NCI-H1092 (cell line): ENCODE measurements around the gene SHISAL2B.
"Not testable (repeated sequence)": the region's sequence is repeated elsewhere in the genome, so short reads cannot be mapped to it uniquely, and the experiment has no call there.

ENCODE experiments used
- DNase-seq: peaks from one replicate; lab custom pipeline; 2025; lab: John Stamatoyannopoulos, UW

The SHISAL2B gene

DNA sequence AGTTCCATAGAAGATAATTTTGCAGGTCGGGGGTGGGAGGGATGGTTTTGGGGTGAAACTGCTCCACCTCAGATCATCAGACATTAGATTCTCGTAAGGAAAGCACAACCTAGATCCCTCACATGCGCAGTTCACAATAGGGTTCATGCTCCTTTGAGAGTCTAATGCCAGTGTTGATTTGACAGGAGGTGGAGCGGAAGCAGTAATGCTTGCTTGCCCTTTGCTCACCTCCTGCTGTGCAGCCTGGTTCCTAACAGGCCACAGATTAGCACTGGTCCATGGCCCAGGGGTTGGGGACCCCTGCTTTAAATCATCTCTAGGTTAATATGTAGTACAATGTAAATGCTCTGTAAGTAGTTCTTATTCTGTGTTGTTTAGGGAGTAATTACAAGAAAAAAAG, 10.5 kb downstream of the SHISAL2B start:
- DNase-seq: no peak

DNA sequence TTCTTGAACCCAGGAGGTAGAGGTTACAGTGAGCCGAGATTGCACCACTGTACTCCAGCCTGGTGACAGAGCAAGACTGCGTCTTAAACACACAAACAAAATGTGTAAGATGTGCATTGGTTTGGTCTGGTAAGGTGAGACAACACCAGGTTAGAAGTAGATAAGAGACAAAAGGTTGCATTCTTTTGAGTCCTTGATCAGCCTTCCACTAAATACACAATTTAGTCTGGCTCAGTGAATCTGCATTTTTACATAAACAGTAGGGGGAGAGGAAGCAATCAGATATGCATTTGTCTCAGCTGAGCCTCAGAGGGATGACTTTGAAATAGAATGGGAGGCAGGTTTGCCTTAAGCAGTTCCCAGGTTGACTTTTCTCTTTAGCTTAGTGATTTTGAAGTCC, 15.8 kb downstream of the SHISAL2B start:
- not testable (repeated sequence) for DNase-seq

DNA sequence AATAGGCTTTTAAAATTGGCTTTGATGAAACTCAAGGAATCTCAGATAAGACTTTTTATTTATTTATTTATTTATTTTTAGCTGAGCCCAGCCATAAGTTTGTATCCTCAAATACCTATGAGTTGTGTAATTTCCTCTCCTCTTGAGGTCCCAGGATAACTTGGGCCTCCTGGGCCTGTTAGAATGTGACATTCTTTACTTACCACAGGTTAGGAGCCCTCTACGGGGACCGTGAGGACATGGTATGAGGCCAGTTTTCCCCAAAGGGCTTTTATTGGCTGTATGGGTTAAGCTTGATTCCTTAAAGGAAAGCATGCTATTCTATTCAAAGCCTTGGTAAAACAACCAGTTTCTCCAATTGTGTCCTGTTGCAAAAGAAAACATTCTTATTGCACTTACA, 16.9 kb downstream of the SHISAL2B start:
- DNase-seq: no peak

DNA sequence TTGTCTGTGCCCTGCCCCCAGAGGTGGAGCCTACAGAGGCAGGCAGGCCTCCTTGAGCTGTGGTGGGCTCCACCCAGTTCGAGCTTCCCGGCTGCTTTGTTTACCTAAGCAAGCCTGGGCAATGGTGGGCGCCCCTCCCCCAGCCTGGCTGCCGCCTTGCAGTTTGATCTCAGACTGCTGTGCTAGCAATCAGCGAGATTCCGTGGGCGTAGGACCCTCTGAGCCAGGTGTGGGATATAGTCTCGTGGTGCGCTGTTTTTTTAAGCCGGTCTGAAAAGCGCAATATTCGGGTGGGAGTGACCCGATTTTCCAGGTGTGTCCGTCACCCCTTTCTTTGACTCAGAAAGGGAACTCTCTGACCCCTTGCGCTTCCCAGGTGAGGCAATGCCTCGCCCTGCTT, 24.2 kb downstream of the SHISAL2B start:
- not testable (repeated sequence) for DNase-seq

DNA sequence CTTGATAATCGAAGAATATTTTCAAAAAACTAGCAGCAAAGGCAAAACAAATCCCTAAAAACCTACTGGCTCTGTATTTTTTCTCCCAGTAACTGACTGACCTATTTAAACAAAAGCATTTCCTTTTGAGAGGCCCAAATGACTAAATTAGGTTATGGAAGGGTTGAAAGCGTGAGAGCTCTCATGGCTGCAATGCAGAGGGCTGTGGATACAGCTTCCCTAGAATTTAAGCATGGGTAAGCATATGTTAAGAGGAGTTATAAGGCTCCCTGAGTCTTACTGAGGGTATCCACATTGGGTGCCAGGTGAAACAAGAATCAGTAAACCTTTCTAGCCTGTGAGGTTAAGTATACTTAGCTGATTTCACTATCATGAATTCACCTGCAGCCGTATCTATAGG, 32.3 kb downstream of the SHISAL2B start:
- no peak for DNase-seq

DNA sequence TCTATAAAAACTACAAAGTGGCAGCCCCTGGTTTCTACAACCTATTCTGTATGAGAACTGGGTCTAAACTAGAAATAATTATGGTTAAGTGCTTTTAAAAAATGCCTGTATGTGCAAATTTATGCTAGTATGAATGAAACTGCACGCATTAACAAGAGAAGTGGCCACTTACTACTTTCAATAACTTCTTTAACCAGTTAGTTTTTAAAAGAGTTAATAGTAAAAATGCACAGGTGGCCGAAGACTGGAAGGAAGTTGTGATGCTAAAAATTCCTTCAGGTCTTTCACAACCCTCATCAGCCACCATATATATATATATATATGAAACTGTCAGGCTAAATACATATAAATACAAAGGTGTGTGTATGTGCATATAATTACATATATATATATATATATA, 36.8 kb downstream of the SHISAL2B start:
- DNase-seq: no peak

DNA sequence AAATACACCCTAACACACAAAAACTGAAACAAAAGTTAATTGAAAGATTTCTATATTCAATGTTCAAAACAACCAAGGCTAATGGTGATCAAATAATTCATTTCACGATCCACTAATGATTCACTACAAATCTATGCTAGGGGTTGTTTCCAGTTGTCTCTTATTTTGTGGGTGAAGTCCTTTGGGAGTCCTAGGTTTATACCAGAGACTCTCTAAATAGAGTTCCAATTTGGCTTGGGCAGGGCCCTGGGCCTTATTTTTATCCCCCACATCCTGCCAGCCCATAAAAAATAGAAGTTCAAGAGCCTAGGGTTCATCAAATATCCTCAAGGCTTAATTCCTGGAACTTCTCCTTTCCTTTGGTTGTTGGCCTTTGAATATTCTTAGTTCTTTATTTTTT, 52.1 kb downstream of the SHISAL2B start:
- DNase-seq: no peak

DNA sequence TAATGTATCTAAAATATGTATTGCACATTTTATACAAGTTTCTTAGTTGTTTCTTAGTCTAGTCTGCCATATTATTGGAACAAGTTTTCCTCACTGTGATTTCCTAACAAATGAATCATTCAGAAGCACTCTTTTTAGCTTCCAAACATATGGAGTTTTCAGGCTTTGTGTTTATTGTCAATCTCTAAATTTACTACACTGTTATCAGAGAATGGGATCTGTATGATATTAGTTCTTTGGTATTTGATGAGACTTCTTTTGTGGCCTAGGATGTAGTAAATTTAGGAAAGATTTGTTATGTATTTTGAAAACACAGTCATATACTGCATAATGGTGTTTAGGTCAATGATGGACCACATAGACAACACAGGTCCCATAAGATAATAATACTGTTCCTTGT, 52.5 kb downstream of the SHISAL2B start:
- DNase-seq: no peak

DNA sequence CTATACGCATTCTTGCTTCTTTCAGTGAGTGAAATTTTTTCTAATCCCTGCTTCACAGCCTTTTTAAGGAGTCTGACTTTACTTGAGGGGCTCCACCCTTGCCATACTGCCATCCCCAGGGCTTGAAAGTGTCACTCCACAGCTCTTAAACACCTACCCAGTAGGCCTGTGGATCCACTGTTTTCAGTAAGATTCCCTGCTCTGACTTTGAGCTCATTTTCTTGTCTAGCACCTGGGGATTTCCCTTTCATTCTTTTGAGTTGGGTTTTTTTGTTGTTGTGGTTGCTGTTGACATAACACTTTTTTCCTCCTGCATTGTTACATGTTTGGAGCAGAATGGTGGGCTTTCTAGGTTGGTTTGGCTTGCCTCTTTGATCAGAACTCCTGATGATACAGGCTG, 54.6 kb downstream of the SHISAL2B start:
- no peak for DNase-seq

DNA sequence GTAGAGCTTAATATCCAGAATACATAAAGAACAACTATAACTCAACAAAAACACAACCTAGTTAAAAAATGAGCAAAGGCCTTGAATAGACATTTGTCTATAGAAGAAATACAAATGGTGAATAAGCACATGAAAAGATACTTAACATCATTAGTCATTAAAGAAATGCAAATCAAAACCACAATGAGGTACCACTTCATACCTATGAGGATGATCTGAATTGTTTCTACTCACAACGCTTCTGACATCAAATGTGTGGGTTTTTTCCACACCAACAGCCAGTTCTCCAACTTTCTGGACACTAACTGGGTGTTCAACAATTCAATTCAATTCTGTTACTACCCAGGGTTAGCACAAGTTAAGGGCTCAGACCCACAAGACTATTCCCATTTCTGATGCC, 56.1 kb downstream of the SHISAL2B start:
- DNase-seq: no peak

DNA sequence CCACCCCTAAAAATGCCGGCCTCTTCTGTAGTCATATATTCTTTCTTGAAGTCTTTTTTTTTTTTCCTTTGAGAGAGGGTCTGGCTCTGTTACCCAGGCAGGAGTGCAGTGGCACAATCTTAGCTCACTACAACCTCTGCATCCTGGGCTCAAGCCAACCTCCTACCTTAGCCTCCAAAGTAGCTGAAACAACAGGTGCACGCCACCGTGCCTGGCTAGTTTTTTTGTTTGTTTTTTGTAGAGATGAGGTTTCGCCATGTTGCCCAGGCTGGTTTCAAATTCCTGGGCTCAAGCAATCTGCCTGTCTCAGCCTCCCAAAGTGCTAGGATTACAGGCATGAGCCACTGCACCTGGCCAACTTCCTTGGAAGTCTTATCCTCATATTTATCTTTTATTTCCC, 59.1 kb downstream of the SHISAL2B start:
- DNase-seq: no peak

DNA sequence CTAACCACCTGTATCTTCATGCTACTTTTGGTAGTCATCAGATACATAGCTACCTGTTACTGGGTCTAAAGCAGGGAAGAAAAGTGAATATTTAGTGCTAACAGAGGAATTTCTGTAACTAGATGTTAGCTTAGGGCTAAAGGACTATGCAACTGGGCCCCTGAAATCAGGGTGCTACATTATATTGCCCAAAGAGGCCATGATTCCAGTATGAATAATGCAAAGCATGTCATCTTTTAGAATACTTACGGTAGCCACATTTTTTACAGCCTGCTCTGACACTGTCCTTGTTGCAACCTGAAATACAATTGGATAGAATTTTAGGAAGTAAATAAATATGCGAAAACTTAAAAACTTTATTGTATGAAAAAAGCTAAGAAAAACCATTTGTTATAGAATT, 63.8 kb downstream of the SHISAL2B start:
- no peak for DNase-seq

DNA sequence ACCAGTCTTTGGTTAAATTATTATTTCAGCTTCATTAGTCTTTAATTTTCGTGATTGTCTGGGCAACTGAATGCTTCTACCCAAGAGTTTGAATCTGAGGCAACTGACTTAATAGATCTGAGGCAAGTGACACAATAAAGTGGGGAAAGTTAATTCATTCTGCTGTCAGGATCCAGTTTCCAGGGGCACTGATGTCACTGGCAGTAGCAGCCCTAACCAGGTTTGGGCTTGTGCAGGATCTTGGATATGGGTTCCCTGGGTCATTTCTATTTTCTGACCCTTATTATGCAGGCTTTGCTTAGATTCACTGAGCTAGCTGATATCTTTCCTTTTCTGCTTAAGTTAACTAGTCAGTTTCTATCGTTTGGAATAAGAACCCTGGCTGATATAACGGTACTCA, 68.6 kb downstream of the SHISAL2B start:
- DNase-seq: no peak

DNA sequence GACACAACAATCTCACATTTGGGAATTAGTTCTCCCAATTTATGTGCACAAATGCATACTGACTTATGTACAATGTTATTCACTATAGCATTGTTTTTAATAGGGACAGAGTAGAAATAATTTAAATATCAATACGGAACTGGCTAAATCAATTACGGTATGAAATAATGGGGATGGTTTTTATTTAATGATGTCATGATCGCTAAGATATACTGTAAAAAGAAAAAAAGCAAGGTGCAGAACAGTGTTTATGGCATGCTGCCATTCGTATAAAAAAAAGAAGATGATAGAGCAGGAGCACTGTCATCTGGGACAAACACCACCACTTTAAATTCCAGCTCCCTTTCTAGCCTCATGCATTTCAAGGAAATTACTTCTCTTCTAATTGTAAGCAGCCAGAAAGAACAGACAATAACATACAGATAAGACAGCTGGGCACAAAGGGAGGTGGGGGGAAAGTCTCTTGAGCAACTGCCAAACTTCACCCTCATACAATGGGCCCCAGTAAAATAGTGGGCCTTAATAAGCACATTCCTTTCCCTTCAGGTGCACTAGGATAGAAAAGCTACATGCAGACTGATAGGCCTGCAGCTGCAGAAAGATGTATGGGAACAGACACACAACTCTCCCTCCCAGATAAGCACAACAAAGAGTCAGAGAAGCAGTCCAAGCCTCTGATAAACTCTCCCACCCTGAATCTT, 69.8 kb downstream of the SHISAL2B start:
- DNase-seq: no peak

DNA sequence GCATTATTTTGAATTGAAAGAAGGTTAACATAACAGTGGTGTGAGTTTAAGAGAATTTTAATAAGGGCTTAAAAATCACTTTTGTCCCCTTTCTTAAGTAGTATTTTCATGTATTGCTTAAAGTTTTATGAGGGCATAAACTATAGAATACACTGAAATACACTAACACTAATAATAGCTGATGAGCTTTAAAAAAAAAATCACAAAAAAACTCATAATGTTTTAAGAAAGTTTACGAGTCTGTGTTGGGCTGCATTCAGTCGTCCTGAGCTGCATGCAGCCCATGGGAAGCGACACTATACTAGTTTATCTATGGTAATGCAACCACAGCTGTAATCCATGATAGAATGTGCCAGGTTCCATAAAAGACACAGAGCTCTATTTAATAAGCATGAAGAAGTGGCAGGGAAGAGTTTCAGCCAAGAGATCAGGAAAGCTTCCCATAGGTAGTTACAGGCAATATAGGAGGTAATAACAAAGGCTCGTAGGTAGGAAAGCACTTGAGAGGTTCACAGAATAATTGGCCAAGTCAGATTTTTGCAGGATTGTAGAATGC, 73.7 kb downstream of the SHISAL2B start:
- no peak for DNase-seq

DNA sequence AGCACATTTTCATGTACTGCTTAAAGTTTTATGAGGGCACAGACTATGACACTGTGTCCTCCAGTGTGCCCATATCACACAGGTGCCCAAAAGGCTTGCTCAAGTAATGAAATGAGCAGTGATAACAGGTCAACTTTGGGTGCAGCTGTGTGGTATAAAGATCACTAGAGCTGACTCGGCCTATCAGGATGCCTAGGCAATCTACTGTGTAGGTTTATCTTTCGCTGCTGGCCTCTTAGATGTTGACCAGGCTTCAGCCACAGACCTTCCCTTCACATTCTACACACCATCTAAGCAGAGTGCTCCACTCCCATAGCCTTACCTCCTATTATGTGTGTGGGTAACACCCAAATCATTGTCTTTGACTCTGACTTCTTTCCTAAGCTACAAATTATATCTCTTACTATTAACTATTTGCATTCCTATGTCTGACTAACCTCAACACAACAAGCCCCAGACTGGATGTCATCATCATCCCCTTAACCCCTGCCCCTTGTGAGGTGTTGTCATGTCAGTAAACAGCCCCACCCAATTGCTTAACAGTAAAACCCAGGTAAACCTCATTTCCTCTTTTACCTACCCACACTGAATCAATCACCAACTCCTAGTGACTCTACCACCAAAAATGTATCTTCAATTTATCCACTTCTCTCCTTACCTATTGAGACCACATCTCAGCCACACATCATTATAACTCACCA, 75.7 kb downstream of the SHISAL2B start:
- DNase-seq: no peak

DNA sequence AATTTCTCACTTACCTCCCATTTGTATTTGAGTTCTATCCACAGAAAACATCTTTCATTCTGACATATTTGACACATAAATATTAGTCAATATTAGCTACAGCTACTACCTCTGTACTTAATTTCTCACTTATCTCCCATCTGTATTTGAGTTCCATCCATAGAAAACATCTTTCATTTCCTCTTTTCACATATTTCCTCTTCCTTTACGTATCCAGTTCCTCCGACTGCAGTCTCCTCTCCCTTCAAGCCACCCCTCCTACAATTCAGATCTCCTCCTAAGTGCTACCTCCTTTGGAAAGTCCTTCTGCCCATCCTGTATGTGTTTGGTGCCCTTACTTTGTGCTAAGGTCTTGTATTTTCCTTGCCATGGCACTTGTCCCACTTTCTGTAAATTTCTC, 76.6 kb downstream of the SHISAL2B start:
- DNase-seq: no peak
